Fibroblast of lung (primary cell): ENCODE measurements around the gene MRPL48.

Experiments
- CTCF ChIP-seq, 2 donors: IDR thresholded peaks in 1 of 2; conservative IDR thresholded peaks in 1 of 2; 1 replicate in 1 of 2; 2 replicates in 1 of 2; pipeline ENCODE4 v1.5.1; 2011 to 2012; ENCODE audit warnings: low read length in 2 of 2, control low read depth in 1 of 2, inconsistent platforms in 1 of 2, low read depth in 1 of 2, mild to moderate bottlenecking in 1 of 2
- EZH2 ChIP-seq: IDR thresholded peaks from 2 replicates; pipeline ENCODE4 v1.5.1; 2012; ENCODE audit warnings: low read length, control low read depth, mild to moderate bottlenecking; ENCODE audit errors: missing control alignments

GRCh38 chr11:73875380-73875779, 87.7 kb downstream of the MRPL48 start:
- TF ChIP-seq CTCF (conservative IDR thresholded peaks at IDR 0.05 in 1 of 2, IDR thresholded peaks at IDR 0.05 in 1 of 2; ENCODE audit: low read depth in 1 of 2, low read length in 2 of 2) (no peak), EZH2 (no peak)
